DND-41 (cell line): ENCODE results near the gene BIRC5.

Source experiments
- ATAC-seq: fragments of 200-7000 bp; cut with Tn5 transposase; 3 replicates; pipeline ENCODE4 v1.9.1; 2021; ENCODE audit warnings: low read depth; ENCODE audit not compliant: insufficient read depth
- DNase-seq: peaks from one replicate; pipeline ENCODE4 v3.0.0-alpha.2; 2020
- H2AFZ ChIP-seq: 2 replicates; pipeline ENCODE4 v1.6.0; 2012; ENCODE audit warnings: low read depth, low read length
- H3K27ac ChIP-seq: 2 replicates; pipeline ENCODE4 v1.5.1; 2012; ENCODE audit warnings: low read length, inconsistent platforms
- H3K27me3 ChIP-seq: fragments of 200-600 bp; sonication (generic); 2 replicates; pipeline ENCODE4 v1.6.0; 2012; ENCODE audit warnings: low read length, mild to moderate bottlenecking, inconsistent platforms; ENCODE audit not compliant: insufficient read depth, poor library complexity
- H3K36me3 ChIP-seq: 2 replicates; pipeline ENCODE4 v1.5.1; 2012; ENCODE audit warnings: low read length, inconsistent platforms; ENCODE audit not compliant: insufficient read depth
- H3K4me1 ChIP-seq: 2 replicates; pipeline ENCODE4 v1.5.1; 2012; ENCODE audit warnings: mild to moderate bottlenecking, low read length; ENCODE audit not compliant: insufficient read depth
- H3K4me2 ChIP-seq: 2 replicates; pipeline ENCODE4 v1.6.0; 2012; ENCODE audit warnings: mild to moderate bottlenecking, moderate library complexity, low read length, inconsistent platforms; ENCODE audit not compliant: insufficient read depth
- H3K4me3 ChIP-seq, 2 experiments: fragments of 200-600 bp in 1 of 2; shearing (Covaris generic) in 1 of 2; 2 replicates each; pipeline ENCODE4 v1.5.1; 2012 to 2016; ENCODE audit warnings: inconsistent platforms in 2 of 2, low read length in 2 of 2, mild to moderate bottlenecking in 2 of 2, low read depth in 1 of 2, moderate library complexity in 1 of 2
- H3K79me2 ChIP-seq: 2 replicates; pipeline ENCODE4 v1.6.0; 2012; ENCODE audit warnings: low read length, inconsistent platforms; ENCODE audit not compliant: insufficient read depth
- H3K9ac ChIP-seq: 2 replicates; pipeline ENCODE4 v1.6.0; 2012; ENCODE audit warnings: low read depth, mild to moderate bottlenecking, inconsistent platforms, low read length, moderate library complexity
- H3K9me3 ChIP-seq: 2 replicates; pipeline ENCODE4 v1.5.1; 2012; ENCODE audit warnings: low read length, moderate library complexity, mild to moderate bottlenecking, inconsistent platforms; ENCODE audit not compliant: insufficient read depth, severe bottlenecking
- H4K20me1 ChIP-seq: 2 replicates; pipeline ENCODE4 v1.6.0; 2012; ENCODE audit warnings: low read length; ENCODE audit not compliant: insufficient read depth
- CTCF ChIP-seq: IDR thresholded peaks from 2 replicates; pipeline ENCODE4 v1.5.1; 2012; ENCODE audit warnings: borderline replicate concordance, low read length, moderate library complexity, mild to moderate bottlenecking; ENCODE audit not compliant: poor library complexity, severe bottlenecking; ENCODE audit errors: extremely low read depth
- EZH2 ChIP-seq: IDR thresholded peaks from 3 replicates; pipeline ENCODE4 v1.6.1; 2012; ENCODE audit warnings: borderline replicate concordance, low read depth, mild to moderate bottlenecking, moderate library complexity, low read length, inconsistent platforms; ENCODE audit not compliant: severe bottlenecking

Gene BIRC5

GRCh38 chr17:78239489-78239931 is 25.5 kb downstream of the BIRC5 start:
- DNase-seq = no peak
- no peaks in the 10 kb centered on the region for H3K9me3 ChIP-seq
- H2AFZ ChIP-seq = no peak overlapping the region
- no peak for ATAC-seq
- no peak for TF ChIP-seq EZH2
- no peak for TF ChIP-seq CTCF
- no peak overlapping the region for H3K9ac ChIP-seq
- no peaks in the 10 kb centered on the region for H3K36me3 ChIP-seq
- no peaks in the 10 kb centered on the region for H3K27me3 ChIP-seq
- H3K79me2 ChIP-seq = no peaks in the 10 kb centered on the region
- H3K27ac ChIP-seq = no peak overlapping the region
- no peak overlapping the region for H3K4me2 ChIP-seq
- no peaks in the 10 kb centered on the region for H3K4me1 ChIP-seq
- H3K4me3 ChIP-seq = no peak overlapping the region
- no peaks in the 10 kb centered on the region for H4K20me1 ChIP-seq

- H3K9ac ChIP-seq = no peak overlapping the region
These were observed 26.1 kb downstream of the BIRC5 start for GRCh38 chr17:78240012-78240655.

GRCh38 chr17:78240839-78241238 is 26.8 kb downstream of the BIRC5 start:
- no peak overlapping the region for H3K27ac ChIP-seq
- ATAC-seq (no peak), DNase-seq (no peak)
- H3K79me2 ChIP-seq = no peaks in the 10 kb centered on the region
- H3K9ac ChIP-seq = no peak overlapping the region
- H3K4me2 ChIP-seq = no peak overlapping the region
- H4K20me1 ChIP-seq = no peaks in the 10 kb centered on the region
- no peak overlapping the region for H3K4me3 ChIP-seq
- no peaks in the 10 kb centered on the region for H3K9me3 ChIP-seq
- no peaks in the 10 kb centered on the region for H3K27me3 ChIP-seq
- H2AFZ ChIP-seq = no peak overlapping the region
- H3K36me3 ChIP-seq = no peaks in the 10 kb centered on the region
- no peaks in the 10 kb centered on the region for H3K4me1 ChIP-seq
- TF ChIP-seq EZH2 (no peak), CTCF (no peak)

More at GRCh38 chr17:78240012-78240655, 26.1 kb downstream of the BIRC5 start:
- ATAC-seq = no peak
- H3K4me2 ChIP-seq = no peak overlapping the region
- TF ChIP-seq CTCF = no peak
- no peak for TF ChIP-seq EZH2
- DNase-seq = no peak
- H4K20me1 ChIP-seq = no peaks in the 10 kb centered on the region
- no peaks in the 10 kb centered on the region for H3K36me3 ChIP-seq
- H3K27ac ChIP-seq = no peak overlapping the region
- H3K79me2 ChIP-seq = no peaks in the 10 kb centered on the region
- no peaks in the 10 kb centered on the region for H3K27me3 ChIP-seq
- no peak overlapping the region for H2AFZ ChIP-seq
- H3K4me1 ChIP-seq = no peaks in the 10 kb centered on the region
- no peaks in the 10 kb centered on the region for H3K9me3 ChIP-seq
- no peak overlapping the region for H3K4me3 ChIP-seq
